IPS-NIHi7 (cell line): ENCODE measurements around the gene DNMT1.

ENCODE experiments used
- DNase-seq: peaks from one replicate; pipeline ENCODE4 v3.0.0; 2012; ENCODE audit warnings: mixed read lengths; ENCODE audit errors: extremely low spot score

The DNMT1 gene

DNA sequence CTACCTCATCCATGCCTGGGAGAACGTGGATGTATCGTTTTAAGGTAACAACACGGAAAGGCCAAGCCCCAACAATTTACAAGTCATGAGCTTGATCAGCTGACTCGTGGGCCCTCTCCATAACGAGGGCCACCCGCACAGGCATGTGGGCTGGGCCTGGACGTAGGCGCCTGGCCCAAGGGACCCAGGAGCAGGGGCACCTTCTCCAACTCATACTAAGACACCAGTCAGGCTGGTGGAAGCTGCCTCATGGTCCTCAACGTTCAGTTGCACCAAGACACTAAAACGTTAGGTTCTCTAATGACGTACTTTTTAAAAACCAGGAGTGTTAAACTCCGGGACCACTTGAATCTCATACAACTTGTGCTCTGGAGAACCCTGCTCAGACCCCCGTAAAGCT lies 53.3 kb downstream of the DNMT1 start:
- DNase-seq: no peak

DNA sequence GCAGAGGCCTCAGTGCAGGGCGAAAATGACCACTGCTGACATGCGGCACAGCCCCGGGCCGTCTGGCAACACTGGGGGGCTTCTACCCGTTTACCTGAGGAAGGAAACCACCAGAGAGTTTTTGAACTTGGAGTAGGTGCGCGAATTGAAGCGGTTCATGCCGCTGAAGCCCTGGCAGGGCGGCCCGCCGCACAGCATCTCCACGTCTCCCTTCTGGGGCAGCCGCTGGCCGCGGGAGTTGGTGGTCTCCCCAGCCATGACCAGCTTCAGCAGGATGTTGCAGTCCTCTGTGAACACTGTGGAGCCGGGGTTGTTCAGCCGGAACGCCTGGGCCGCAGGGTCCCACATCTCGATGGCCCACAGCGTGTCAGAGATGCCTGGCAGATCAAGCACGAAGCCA lies 54.8 kb downstream of the DNMT1 start:
- no peak for DNase-seq

DNA sequence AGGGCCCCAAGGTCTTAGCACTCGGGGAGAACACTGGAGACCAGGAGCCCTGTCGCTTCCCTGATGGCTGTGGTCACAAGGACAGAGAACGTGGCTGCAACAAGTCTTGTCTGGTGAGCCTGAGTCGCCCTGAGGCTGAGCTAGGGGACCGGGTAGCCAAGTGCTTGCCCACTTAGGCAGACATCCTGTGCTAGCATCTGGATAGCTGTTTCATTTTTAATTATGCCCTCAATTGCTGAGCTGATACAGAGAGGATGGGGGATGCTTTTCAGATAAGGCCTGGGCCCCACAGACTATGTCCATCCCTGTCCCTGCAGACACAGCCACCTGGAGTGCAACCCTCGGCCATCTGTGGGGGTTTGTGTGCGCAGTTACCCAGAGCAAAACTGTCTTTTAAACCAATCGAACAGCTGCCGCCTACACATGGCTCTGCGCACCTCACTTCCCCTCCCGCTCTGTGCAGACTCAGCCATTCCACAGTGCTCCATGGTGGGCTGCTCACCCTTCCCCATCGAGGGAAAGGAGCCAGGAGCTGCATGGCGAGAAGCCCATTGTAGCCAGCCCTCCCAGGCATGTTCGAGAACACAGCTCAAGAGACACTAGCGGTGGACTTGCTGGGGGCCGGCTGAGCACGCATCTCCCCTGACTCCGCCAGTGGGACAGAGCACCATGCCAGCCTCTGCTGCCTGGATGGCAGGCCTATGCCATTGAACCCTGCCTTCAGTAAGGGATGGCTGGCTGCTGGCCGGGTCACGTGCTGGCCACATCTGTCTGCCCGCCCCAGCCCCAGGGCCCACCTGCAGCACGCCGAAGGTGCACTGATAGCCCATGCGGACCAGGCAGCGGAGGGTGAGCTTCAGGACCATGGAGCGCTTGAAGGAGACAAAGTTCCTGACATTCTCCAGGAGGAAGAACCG lies 55.6 kb downstream of the DNMT1 start:
- no peak for DNase-seq

GRCh38 chr19:10137751-10138682 lies 56.7 kb downstream of the DNMT1 start:
- DNase-seq: no peak

- DNase-seq: no peak
Measured at GRCh38 chr19:10136936-10137335, 57.8 kb downstream of the DNMT1 start.

DNA sequence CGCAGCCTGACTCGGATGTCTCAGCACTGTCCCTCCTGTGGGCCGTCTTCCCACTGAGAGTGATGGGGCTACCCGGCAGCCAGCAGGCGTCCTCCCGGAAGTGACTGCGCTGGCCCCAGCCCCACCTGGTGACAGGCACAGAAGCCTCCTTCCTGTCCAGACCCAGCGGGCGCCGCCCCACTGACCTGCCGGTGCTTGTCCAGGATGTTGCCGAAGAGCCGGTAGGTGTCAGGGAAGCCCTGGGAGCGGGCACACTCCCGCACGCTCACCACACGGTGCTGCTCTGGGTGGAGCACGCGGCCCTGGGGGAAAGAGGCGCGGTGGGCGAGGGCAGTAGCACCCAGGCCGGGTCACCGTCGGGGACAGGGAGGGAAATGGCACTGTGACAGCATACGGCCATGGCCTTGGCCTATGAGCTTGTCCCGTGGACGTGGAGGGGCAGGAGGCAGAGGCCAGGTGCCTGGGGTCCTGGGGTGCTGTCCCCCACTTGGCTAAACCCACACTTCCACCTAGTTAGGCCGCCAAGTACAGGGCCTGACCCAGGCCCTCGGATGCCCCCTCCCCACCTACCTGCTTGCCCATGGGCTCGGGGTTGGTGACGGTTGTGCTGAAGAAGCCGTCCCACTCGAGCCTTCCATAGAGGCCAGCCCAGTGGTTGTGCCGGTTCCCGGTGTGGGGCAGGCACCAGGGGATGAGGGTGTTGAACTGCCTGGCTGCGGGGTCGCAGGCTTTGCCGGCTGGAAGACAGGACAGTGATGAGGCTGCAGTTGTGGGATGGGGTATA lies 59.0 kb downstream of the DNMT1 start:
- DNase-seq: no peak

DNA sequence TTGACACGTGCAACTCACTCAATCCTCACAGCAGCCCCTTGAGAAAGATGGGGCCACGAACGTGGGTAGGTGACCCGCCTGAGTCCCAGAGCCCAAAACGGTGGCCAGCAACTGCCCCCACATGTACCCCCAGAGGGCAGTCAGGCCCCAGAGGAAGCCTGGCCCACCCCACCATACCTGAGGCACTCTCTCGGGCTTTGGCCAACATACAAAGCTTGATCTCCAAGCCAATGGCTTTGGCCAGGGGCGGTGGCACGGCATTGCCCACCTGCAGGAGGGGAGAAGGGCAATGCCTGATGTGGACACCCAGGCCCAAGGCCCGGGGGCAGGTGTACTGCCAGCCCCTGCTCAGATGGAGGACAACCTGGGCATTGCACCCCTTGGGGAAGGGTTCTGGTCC lies 60.7 kb downstream of the DNMT1 start:
- DNase-seq: no peak

DNA sequence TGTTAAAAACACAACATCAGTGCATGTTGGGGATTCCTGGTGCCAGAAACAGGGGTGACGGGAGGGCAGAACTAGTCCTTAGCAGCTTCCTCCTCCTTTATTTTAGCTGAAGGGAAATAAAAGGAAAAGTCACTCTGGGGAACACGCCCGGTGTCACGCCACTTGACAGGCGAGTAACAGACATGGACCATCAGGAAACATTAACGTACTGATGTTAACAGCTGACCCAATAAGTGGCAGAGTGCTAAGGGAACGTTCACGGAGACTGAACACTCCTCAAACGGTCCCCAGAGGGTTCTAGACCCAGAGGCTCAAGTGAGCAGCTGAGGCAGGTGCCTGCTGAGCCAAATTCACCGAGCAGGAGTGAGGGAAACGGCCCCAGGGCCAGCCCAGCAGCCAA lies 61.2 kb downstream of the DNMT1 start:
- DNase-seq: no peak

- no peak for DNase-seq
Measured at GRCh38 chr19:10132905-10133304, 61.8 kb downstream of the DNMT1 start.

- no peak for DNase-seq
Measured at GRCh38 chr19:10126213-10126639, 68.5 kb downstream of the DNMT1 start.

GRCh38 chr19:10124429-10124828 lies 70.3 kb downstream of the DNMT1 start:
- no peak for DNase-seq

DNA sequence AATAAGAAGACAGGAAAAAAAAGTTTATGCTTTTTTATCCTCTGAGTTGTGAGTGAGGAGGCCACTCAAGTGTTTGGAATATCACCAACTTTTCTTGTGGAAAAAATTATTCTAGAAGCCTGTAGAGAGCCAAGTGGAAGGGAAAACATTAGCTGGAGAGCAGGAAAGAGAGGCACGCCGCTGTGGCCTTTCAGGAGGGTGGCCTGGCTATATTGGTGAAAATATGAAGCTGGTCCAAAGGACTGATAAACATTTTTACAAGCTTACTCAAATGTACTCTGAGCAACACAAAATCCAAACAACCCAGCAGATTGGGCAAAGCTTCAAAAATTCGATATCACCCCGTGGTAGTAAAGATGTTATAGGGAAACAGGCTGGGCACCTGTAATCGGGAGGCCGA lies 72.7 kb downstream of the DNMT1 start:
- DNase-seq: no peak

GRCh38 chr19:10120538-10121189 lies 74.1 kb downstream of the DNMT1 start:
- DNase-seq: no peak

DNA sequence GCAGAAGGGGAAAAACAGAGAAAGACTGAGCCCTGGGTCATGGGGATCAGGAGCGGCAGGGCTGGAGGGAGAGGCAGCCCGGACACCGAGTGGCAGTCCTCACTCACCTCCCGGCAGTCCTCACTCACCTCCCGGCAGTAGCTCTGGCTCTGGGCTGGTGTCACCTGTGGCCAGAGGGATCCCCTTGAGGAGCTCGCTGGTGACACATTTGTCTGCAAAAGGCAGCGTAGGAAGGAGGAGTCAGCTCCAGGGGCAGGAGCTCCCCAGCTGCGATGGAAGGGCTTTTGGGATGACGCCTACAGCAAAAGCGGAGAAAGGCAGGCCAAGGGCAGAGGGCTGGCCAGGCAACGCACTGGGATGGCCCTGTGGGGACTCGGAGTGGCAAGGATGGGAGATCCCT lies 75.8 kb downstream of the DNMT1 start:
- DNase-seq: no peak

GRCh38 chr19:10116866-10117616 lies 77.7 kb downstream of the DNMT1 start:
- DNase-seq: no peak

- DNase-seq: no peak
Measured at GRCh38 chr19:10116085-10116865, 78.5 kb downstream of the DNMT1 start.

DNA sequence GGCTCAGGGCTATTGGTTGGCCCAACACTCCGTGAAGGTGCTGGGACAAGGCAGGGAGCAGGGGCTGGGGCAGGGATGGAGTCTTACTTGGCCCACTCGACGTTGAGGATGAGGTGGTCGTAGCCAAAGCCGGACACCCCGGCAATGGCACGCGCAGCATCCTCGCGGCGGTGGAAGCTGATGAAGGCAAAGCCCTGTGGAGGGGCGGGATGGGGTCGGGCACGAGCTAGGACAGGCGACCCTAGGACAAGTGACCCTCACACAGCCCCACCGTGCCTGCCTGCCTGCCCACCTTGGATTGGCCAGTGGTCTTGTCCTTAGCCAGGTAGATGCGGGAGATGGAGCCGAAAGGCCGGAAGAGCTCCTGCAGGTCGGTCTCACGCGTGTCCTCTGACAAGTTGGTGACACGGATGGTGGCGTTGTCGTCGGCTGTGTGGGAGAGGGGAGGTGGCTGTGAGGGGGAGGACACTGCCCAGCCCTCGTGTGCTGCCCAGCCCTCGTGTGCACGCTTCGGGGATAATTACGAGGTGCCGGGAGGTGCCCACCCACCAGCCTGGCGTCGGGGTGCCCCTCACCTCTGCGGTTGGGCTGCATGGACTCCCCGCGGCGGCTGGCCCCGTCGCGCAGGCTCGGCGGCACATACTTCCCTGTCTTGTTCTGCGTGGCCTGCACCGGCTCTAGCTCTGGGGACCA lies 79.2 kb downstream of the DNMT1 start:
- no peak for DNase-seq

- no peak for DNase-seq
Measured at GRCh38 chr19:10114651-10115391, 79.9 kb downstream of the DNMT1 start.
